IMR-90 (cell line): ENCODE data around the gene KRT82. TPM values are rescaled to one million over a fixed set of nuclear protein-coding genes. Genes with fewer than 3 reads are reported as not detected.

Experiments
- ATAC-seq: fragments of 200-7000 bp; cut with Tn5 transposase; 2 replicates; pipeline ENCODE4 v1.9.1; 2020; ENCODE audit warnings: low read depth, mild to moderate bottlenecking, moderate library complexity
- BruUV-seq: library from RNA; stranded (reverse); fragments of 400-500 nt; replicated peaks from 2 replicates; lab custom pipeline; 2021; lab: Mats Ljungman, UMichigan
- CTCF ChIA-PET: fragments of 300-600 bp; formaldehyde crosslinking; extraction: SDS; loops from one replicate; lab custom pipeline; 2021; ENCODE audit warnings: antibody characterized with exemption; lab: Yijun Ruan, JAX
- POLR2A ChIA-PET: fragments of 300-600 bp; sonication (Branson Sonifier 250); formaldehyde crosslinking; loops from one replicate; lab custom pipeline; 2022; ENCODE audit warnings: antibody characterized with exemption; ENCODE audit not compliant: unreplicated experiment; lab: Charles Lee
- DNase-seq: peaks from one replicate; pipeline ENCODE4 v3.0.0; 2013
- H2AFZ ChIP-seq: replicated peaks from 2 replicates; pipeline ENCODE3; 2013; ENCODE audit warnings: low read length, mild to moderate bottlenecking; ENCODE audit not compliant: poor library complexity
- H2AK5ac ChIP-seq: 2 replicates; pipeline ENCODE4 v1.6.1; 2013; ENCODE audit warnings: low read depth, low read length, inconsistent platforms
- H2AK9ac ChIP-seq: replicated peaks from 2 replicates; pipeline ENCODE3; 2013; ENCODE audit warnings: mild to moderate bottlenecking, low read depth, low read length, moderate library complexity; ENCODE audit not compliant: poor library complexity
- H2BK120ac ChIP-seq: 2 replicates; pipeline ENCODE4 v1.6.1; 2013; ENCODE audit warnings: low read depth, low read length, inconsistent platforms
- H2BK15ac ChIP-seq: 3 replicates; pipeline ENCODE4 v1.6.1; 2013; ENCODE audit warnings: low read depth, low read length, inconsistent platforms
- H2BK20ac ChIP-seq: 2 replicates; pipeline ENCODE4 v1.6.1; 2013; ENCODE audit warnings: low read depth, mild to moderate bottlenecking, inconsistent platforms, low read length, moderate library complexity
- H2BK5ac ChIP-seq: 2 replicates; pipeline ENCODE4 v1.6.1; 2013; ENCODE audit warnings: mild to moderate bottlenecking, low read depth, low read length, inconsistent platforms; ENCODE audit not compliant: poor library complexity, severe bottlenecking
- H3K14ac ChIP-seq: replicated peaks from 2 replicates; pipeline ENCODE4 v1.6.1; 2013; ENCODE audit warnings: low read depth, low read length, inconsistent platforms
- H3K18ac ChIP-seq: 2 replicates; pipeline ENCODE4 v1.6.1; 2013; ENCODE audit warnings: low read depth, low read length, control low read depth
- H3K23ac ChIP-seq: 2 replicates; pipeline ENCODE4 v1.6.1; 2013; ENCODE audit warnings: low read depth, low read length, inconsistent platforms
- H3K27ac ChIP-seq: 2 replicates; pipeline ENCODE4 v1.5.1; 2013; ENCODE audit warnings: mild to moderate bottlenecking, control low read depth, low read length; ENCODE audit not compliant: insufficient read depth
- H3K27me3 ChIP-seq: 2 replicates; pipeline ENCODE4 v1.6.1; 2013; ENCODE audit warnings: low read length; ENCODE audit not compliant: control insufficient read depth, insufficient read depth
- H3K36me3 ChIP-seq: 2 replicates; pipeline ENCODE4 v1.6.1; 2013; ENCODE audit warnings: low read length, mixed read lengths; ENCODE audit not compliant: control insufficient read depth, insufficient read depth
- H3K4ac ChIP-seq: 2 replicates; pipeline ENCODE4 v1.6.1; 2013; ENCODE audit warnings: low read depth, low read length, inconsistent platforms
- H3K4me1 ChIP-seq: 2 replicates; pipeline ENCODE4 v1.6.1; 2013; ENCODE audit warnings: low read length, mixed read lengths; ENCODE audit not compliant: control insufficient read depth, insufficient read depth
- H3K4me2 ChIP-seq: 2 replicates; pipeline ENCODE4 v1.6.1; 2013; ENCODE audit warnings: low read depth, mild to moderate bottlenecking, control low read depth, low read length, moderate library complexity
- H3K4me3 ChIP-seq: 2 replicates; pipeline ENCODE4 v1.5.1; 2013; ENCODE audit warnings: low read depth, mild to moderate bottlenecking, control low read depth, low read length, moderate library complexity; ENCODE audit not compliant: insufficient read depth
- H3K56ac ChIP-seq: 2 replicates; pipeline ENCODE4 v1.6.1; 2013; ENCODE audit warnings: low read length, inconsistent platforms; ENCODE audit not compliant: insufficient read depth; ENCODE audit errors: extremely low read depth
- H3K79me1 ChIP-seq, 2 experiments: 2 replicates each; pipeline ENCODE4 v1.6.1; 2013; ENCODE audit warnings: low read length in 2 of 2, inconsistent platforms in 1 of 2, low read depth in 1 of 2
- H3K9ac ChIP-seq: 2 replicates; pipeline ENCODE4 v1.6.1; 2013; ENCODE audit warnings: low read depth, low read length, control low read depth
- H3K9me1 ChIP-seq: 2 replicates; pipeline ENCODE4 v1.6.1; 2013; ENCODE audit warnings: low read length, inconsistent platforms; ENCODE audit not compliant: insufficient read depth
- H3K9me3 ChIP-seq: 2 replicates; pipeline ENCODE4 v1.6.1; 2013; ENCODE audit warnings: low read length; ENCODE audit not compliant: control insufficient read depth, insufficient read depth
- H4K20me1 ChIP-seq: 2 replicates; pipeline ENCODE4 v1.6.1; 2013; ENCODE audit warnings: low read length, inconsistent platforms; ENCODE audit not compliant: insufficient read depth
- H4K5ac ChIP-seq: 2 replicates; pipeline ENCODE4 v1.6.1; 2013; ENCODE audit warnings: mild to moderate bottlenecking, low read depth, low read length, control low read depth
- H4K8ac ChIP-seq, 2 experiments: 2 replicates each; pipeline ENCODE4 v1.6.1; 2013; ENCODE audit warnings: low read depth in 2 of 2, low read length in 2 of 2, control low read depth in 1 of 2, inconsistent platforms in 1 of 2
- H4K91ac ChIP-seq: 2 replicates; pipeline ENCODE4 v1.6.1; 2013; ENCODE audit warnings: low read depth, low read length, inconsistent platforms; ENCODE audit not compliant: insufficient read depth
- SMC3 ChIP-seq: fragments of 150-350 bp; IDR thresholded peaks from 2 replicates; pipeline ENCODE4 v1.6.1; 2016; ENCODE audit warnings: low read depth, mild to moderate bottlenecking, antibody characterized with exemption, low read length, moderate library complexity
- whole genome bisulfite sequencing, 2 experiments: methylation state at CpG; one replicate each; pipeline versions ENCODE4 v1.1.5 to v1.1.7; 2013; ENCODE audit warnings: missing lambda C conversion rate in 2 of 2; ENCODE audit not compliant: insufficient read length in 1 of 2; ENCODE audit errors: extremely low coverage in 2 of 2; 5-methylcytosine and 5-hydroxymethylcytosine counted together
- dilution Hi-C: fragments of 300-500 bp; cut with HindIII; formaldehyde crosslinking; loops from one replicate; pipeline ENCODE4 v1.14.3; 2018; ENCODE audit warnings: low sequenced_read_pairs; ENCODE audit not compliant: unreplicated experiment
- in situ Hi-C: fragments of 300-500 bp; cut with MboI; formaldehyde crosslinking; loops from 3 replicates; pipeline ENCODE4 v1.14.3; 2019; ENCODE audit warnings: low sequenced_read_pairs, inconsistent platforms, mixed read lengths
- intact Hi-C: fragments of 100-400 bp; cut with micrococcal nuclease; formaldehyde crosslinking; loops from 2 replicates; pipeline ENCODE4 v1.10.0; 2022
- polyA plus RNA-seq, 3 experiments: library from polyadenylated mRNA; depleted of rRNA; stranded (reverse); fragments of >200 nt; gene quantifications; 2 replicates each; pipeline ENCODE4 v1.2.3, GENCODE V29; 2012; ENCODE audit warnings: low replicate concordance in 1 of 3
- total RNA-seq: library from RNA; depleted of rRNA; stranded (reverse); fragments of >200 nt; gene quantifications from 2 replicates; pipeline ENCODE4 v1.2.3, GENCODE V29; 2012
- TF ChIP-seq, protein P1 (sequence below): conservative IDR thresholded peaks from 2 replicates; pipeline ENCODE4 v1.5.1; 2012; ENCODE audit warnings: mild to moderate bottlenecking, low read depth, low read length, improper control_type of control experiment

Gene KRT82
- total and polyA plus RNA-seq, 2 of the 4 experiments (the other 2 are of a cell fraction): not detected

GRCh38 chr12:52366738-52367485 is 39.2 kb downstream of the KRT82 start, which contains the start of gene KRT85:
Gene KRT85, minus strand, starts transcription at chr12:52367481. Its CDS starts 76 bp downstream, at chr12:52367405.
- no peak within 1 kb of the TSS for H2AFZ ChIP-seq
- no peak for ATAC-seq
- no peak within 1 kb of the TSS for H3K23ac ChIP-seq
- no peak within 1 kb of the TSS for H2BK5ac ChIP-seq
- H3K9me3 ChIP-seq: no peaks in the 10 kb centered on the region
- H4K5ac ChIP-seq: no peak within 1 kb of the TSS
- H3K4me3 ChIP-seq: no peak within 1 kb of the TSS
- peaks cover 63% of the 10 kb centered on the region for H3K27me3 ChIP-seq
- in situ Hi-C loops: no loop called here
- no peak within 1 kb of the TSS for H2AK9ac ChIP-seq
- H3K9me1 ChIP-seq: peaks cover 3% of the 10 kb centered on the region; the same call in 1 of the 2 replicates
- no peaks in the 10 kb centered on the region for H3K4me1 ChIP-seq
- ChIA-PET CTCF (interaction anchor here (0.6 kb wide), 1 partner anchor 588 kb away, joined by 5 read pairs; no protein-coding TSS in a partner anchor), POLR2A (no interaction called here)
- H2AK5ac ChIP-seq: no peak within 1 kb of the TSS
- DNase-seq: no peak
- BruUV-seq: no TSS peak
- H3K27ac ChIP-seq: no peak within 1 kb of the TSS
- H3K18ac ChIP-seq: no peak within 1 kb of the TSS
- no peak within 1 kb of the TSS for H2BK120ac ChIP-seq
- H3K4me2 ChIP-seq: no peak within 1 kb of the TSS
- H3K56ac ChIP-seq: no peak within 1 kb of the TSS
- H2BK15ac ChIP-seq: no peak within 1 kb of the TSS
- no peak within 1 kb of the TSS for H3K14ac ChIP-seq
- no peak for TF ChIP-seq SMC3
- TF ChIP-seq, protein P1, sequence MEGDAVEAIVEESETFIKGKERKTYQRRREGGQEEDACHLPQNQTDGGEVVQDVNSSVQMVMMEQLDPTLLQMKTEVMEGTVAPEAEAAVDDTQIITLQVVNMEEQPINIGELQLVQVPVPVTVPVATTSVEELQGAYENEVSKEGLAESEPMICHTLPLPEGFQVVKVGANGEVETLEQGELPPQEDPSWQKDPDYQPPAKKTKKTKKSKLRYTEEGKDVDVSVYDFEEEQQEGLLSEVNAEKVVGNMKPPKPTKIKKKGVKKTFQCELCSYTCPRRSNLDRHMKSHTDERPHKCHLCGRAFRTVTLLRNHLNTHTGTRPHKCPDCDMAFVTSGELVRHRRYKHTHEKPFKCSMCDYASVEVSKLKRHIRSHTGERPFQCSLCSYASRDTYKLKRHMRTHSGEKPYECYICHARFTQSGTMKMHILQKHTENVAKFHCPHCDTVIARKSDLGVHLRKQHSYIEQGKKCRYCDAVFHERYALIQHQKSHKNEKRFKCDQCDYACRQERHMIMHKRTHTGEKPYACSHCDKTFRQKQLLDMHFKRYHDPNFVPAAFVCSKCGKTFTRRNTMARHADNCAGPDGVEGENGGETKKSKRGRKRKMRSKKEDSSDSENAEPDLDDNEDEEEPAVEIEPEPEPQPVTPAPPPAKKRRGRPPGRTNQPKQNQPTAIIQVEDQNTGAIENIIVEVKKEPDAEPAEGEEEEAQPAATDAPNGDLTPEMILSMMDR: no peak
- dilution Hi-C loops: no loop called here
- no peak within 1 kb of the TSS for H4K91ac ChIP-seq
- WGBS, 2 experiments: 69% methylated on average over 17 of the region's 42 CpGs; no CpG with 5 or more reads in 1 of the 2 experiments
- no peaks in the 10 kb centered on the region for H4K20me1 ChIP-seq
- no peak within 1 kb of the TSS for H2BK20ac ChIP-seq
- intact Hi-C loops: no loop called here
- no peaks in the 10 kb centered on the region for H3K79me1 ChIP-seq
- no peak within 1 kb of the TSS for H3K4ac ChIP-seq
- H3K36me3 ChIP-seq: no peaks in the 10 kb centered on the region
- no peak within 1 kb of the TSS for H4K8ac ChIP-seq
- no peak within 1 kb of the TSS for H3K9ac ChIP-seq
